ENCODE measurements around the gene MICU1. TPM values are rescaled to one million over a fixed set of nuclear protein-coding genes. Genes with fewer than 3 reads are reported as not detected.
A peak's percentile ranks its signal among the peaks of the same experiment; 100 is the strongest.

Gene MICU1
- total RNA-seq, 1 experiment from 2014 or later: 25.5 TPM

- CTCF ChIA-PET: no interaction called here
- H3K9me3 Mint-ChIP-seq (ENCODE audit: unreplicated experiment): no peaks in the 10 kb centered on the region
- no peaks in the 10 kb centered on the region for H3K4me1 Mint-ChIP-seq (ENCODE audit: insufficient read depth, unreplicated experiment)
- POLR2A ChIA-PET: interaction anchor here (0.6 to 1.0 kb wide), 2 partner anchors 19 to 121 kb away, joined by 3 read pairs; no protein-coding TSS in a partner anchor
- intact Hi-C loops (cut with micrococcal nuclease): no loop called here
- H3K36me3 Mint-ChIP-seq (ENCODE audit: insufficient read depth, unreplicated experiment): peaks cover 4% of the 10 kb centered on the region
- no peaks in the 10 kb centered on the region for H3K27me3 Mint-ChIP-seq (ENCODE audit: insufficient read depth, unreplicated experiment)
- H3K4me3 Mint-ChIP-seq (ENCODE audit: unreplicated experiment): no peak overlapping the region
- no TSS peak for BruUV-seq (replicated peaks)
- TF ChIP-seq, protein P1, sequence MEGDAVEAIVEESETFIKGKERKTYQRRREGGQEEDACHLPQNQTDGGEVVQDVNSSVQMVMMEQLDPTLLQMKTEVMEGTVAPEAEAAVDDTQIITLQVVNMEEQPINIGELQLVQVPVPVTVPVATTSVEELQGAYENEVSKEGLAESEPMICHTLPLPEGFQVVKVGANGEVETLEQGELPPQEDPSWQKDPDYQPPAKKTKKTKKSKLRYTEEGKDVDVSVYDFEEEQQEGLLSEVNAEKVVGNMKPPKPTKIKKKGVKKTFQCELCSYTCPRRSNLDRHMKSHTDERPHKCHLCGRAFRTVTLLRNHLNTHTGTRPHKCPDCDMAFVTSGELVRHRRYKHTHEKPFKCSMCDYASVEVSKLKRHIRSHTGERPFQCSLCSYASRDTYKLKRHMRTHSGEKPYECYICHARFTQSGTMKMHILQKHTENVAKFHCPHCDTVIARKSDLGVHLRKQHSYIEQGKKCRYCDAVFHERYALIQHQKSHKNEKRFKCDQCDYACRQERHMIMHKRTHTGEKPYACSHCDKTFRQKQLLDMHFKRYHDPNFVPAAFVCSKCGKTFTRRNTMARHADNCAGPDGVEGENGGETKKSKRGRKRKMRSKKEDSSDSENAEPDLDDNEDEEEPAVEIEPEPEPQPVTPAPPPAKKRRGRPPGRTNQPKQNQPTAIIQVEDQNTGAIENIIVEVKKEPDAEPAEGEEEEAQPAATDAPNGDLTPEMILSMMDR (IDR thresholded peaks at IDR 0.05; ENCODE audit: unreplicated experiment): no peak
- DNase-seq (ENCODE audit: unreplicated experiment): no peak
- no peak overlapping the region for H3K27ac Mint-ChIP-seq (ENCODE audit: low read depth, unreplicated experiment)
These were observed 119.4 kb downstream of the MICU1 start for GRCh38 chr10:72506474-72506873.

DNA sequence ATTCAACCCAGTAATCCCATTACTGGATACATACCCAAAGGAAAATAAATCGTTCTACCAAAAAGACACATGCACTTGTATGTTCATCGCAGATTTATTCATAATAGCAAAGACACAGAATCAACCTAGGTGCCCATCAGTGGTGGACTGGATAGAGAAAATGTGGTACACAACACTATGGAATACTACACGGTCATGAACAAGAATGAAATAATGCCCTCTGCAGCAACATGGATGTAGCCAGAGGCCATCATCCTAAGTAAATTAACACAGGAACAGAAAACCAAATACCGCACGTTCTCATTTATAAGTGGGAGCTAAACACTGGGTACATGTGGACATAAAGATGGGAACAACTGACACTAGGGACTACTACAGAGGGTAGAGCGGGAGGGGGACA, 120.4 kb downstream of the MICU1 start:
- no peaks in the 10 kb centered on the region for H3K27me3 Mint-ChIP-seq (ENCODE audit: insufficient read depth, unreplicated experiment)
- peaks cover 4% of the 10 kb centered on the region for H3K36me3 Mint-ChIP-seq (ENCODE audit: insufficient read depth, unreplicated experiment)
- intact Hi-C loops (cut with micrococcal nuclease): no loop called here
- DNase-seq (ENCODE audit: unreplicated experiment): no peak
- CTCF ChIA-PET: no interaction called here
- no peak overlapping the region for H3K27ac Mint-ChIP-seq (ENCODE audit: low read depth, unreplicated experiment)
- BruUV-seq (replicated peaks): no TSS peak
- TF ChIP-seq, protein P1 (IDR thresholded peaks at IDR 0.05; ENCODE audit: unreplicated experiment): no peak
- no peaks in the 10 kb centered on the region for H3K4me1 Mint-ChIP-seq (ENCODE audit: insufficient read depth, unreplicated experiment)
- no peaks in the 10 kb centered on the region for H3K9me3 Mint-ChIP-seq (ENCODE audit: unreplicated experiment)
- H3K4me3 Mint-ChIP-seq (ENCODE audit: unreplicated experiment): no peak overlapping the region
- POLR2A ChIA-PET: no interaction called here

- no peaks in the 10 kb centered on the region for H3K4me1 Mint-ChIP-seq (ENCODE audit: insufficient read depth, unreplicated experiment)
- POLR2A ChIA-PET: interaction anchor here (0.7 kb wide), 1 partner anchor 9 kb away, joined by 3 read pairs; no protein-coding TSS in a partner anchor
- no peaks in the 10 kb centered on the region for H3K9me3 Mint-ChIP-seq (ENCODE audit: unreplicated experiment)
- H3K27me3 Mint-ChIP-seq (ENCODE audit: insufficient read depth, unreplicated experiment): no peaks in the 10 kb centered on the region
- no peak for DNase-seq (ENCODE audit: unreplicated experiment)
- peaks cover 4% of the 10 kb centered on the region for H3K36me3 Mint-ChIP-seq (ENCODE audit: insufficient read depth, unreplicated experiment)
- no peak overlapping the region for H3K4me3 Mint-ChIP-seq (ENCODE audit: unreplicated experiment)
- TF ChIP-seq, protein P1 (IDR thresholded peaks at IDR 0.05; ENCODE audit: unreplicated experiment): no peak
- intact Hi-C loops (cut with micrococcal nuclease): no loop called here
- no peak overlapping the region for H3K27ac Mint-ChIP-seq (ENCODE audit: low read depth, unreplicated experiment)
- CTCF ChIA-PET: no interaction called here
- BruUV-seq (replicated peaks): no TSS peak
These were observed 122.0 kb downstream of the MICU1 start for GRCh38 chr10:72503694-72504438.

DNA sequence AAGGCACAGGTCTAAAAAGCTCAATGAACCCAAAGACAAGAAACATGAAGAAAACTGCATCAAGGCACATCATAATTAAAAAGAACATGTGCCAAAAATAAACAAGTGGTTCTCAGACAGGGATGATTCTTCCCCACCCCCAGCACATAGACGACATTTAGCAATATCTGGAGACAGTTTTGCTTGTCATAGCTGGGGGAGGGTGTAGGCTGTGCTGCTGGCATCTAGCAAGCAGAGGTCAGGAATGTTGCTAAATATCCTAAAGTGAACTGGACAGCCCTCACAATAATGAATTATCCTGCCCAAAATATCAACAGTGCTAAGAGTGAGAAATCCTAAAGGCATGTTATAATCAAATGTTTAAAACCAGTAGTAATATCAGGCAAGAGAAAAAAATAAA, 122.6 kb downstream of the MICU1 start:
- no TSS peak for BruUV-seq (replicated peaks)
- DNase-seq (ENCODE audit: unreplicated experiment): peak; percentile 13
- Mint-ChIP-seq H3K27me3 (ENCODE audit: insufficient read depth, unreplicated experiment) (no peaks in the 10 kb centered on the region), H3K27ac (ENCODE audit: low read depth, unreplicated experiment) (no peak overlapping the region), H3K4me3 (ENCODE audit: unreplicated experiment) (no peak overlapping the region), H3K36me3 (ENCODE audit: insufficient read depth, unreplicated experiment) (peaks cover 4% of the 10 kb centered on the region), H3K9me3 (ENCODE audit: unreplicated experiment) (no peaks in the 10 kb centered on the region), H3K4me1 (ENCODE audit: insufficient read depth, unreplicated experiment) (no peaks in the 10 kb centered on the region)
- intact Hi-C loops (cut with micrococcal nuclease): no loop called here
- TF ChIP-seq, protein P1 (IDR thresholded peaks at IDR 0.05; ENCODE audit: unreplicated experiment): no peak
- POLR2A ChIA-PET: interaction anchor here (0.7 kb wide), 1 partner anchor 9 kb away, joined by 3 read pairs; no protein-coding TSS in a partner anchor
- CTCF ChIA-PET: interaction anchor here (0.7 kb wide), 1 partner anchor 173 kb away, joined by 4 read pairs; no protein-coding TSS in a partner anchor

Measured in MCF 10A (cell line).